BE2C (cell line): Measurements from ENCODE around the gene RAI14.

Source experiments
- DNase-seq: peaks from one replicate; pipeline ENCODE4 v3.0.0-alpha.2; 2020
- H3K27me3 ChIP-seq: fragments of 250-450 bp; sonication (Bioruptor Pico); 2 replicates; pipeline ENCODE4 v1.5.1; 2020; ENCODE audit warnings: mild to moderate bottlenecking
- H3K36me3 ChIP-seq: fragments of 250-450 bp; sonication (Bioruptor Pico); 2 replicates; pipeline ENCODE4 v1.5.1; 2020; ENCODE audit warnings: mild to moderate bottlenecking
- H3K4me1 ChIP-seq: fragments of 250-450 bp; sonication (Bioruptor Pico); 2 replicates; pipeline ENCODE4 v1.5.1; 2020
- H3K4me3 ChIP-seq: 2 replicates; pipeline ENCODE4 v1.5.1; 2011; ENCODE audit warnings: low read depth, low read length
- H3K9me3 ChIP-seq: fragments of 250-450 bp; sonication (Bioruptor Pico); 2 replicates; pipeline ENCODE4 v1.5.1; 2020
- CTCF ChIP-seq: IDR thresholded peaks from 2 replicates; pipeline ENCODE4 v1.5.1; 2012; ENCODE audit warnings: mild to moderate bottlenecking, low read depth, low read length

The RAI14 gene

GRCh38 chr5:34690301-34690700, 34.2 kb downstream of the RAI14 start:
- H3K36me3 ChIP-seq: no peaks in the 10 kb centered on the region
- no peaks in the 10 kb centered on the region for H3K4me1 ChIP-seq
- H3K27me3 ChIP-seq: no peaks in the 10 kb centered on the region; the same call in 1 of the 2 replicates
- no peak for DNase-seq
- no peak for TF ChIP-seq CTCF
- no peaks in the 10 kb centered on the region for H3K9me3 ChIP-seq
- H3K4me3 ChIP-seq: no peak overlapping the region

DNA sequence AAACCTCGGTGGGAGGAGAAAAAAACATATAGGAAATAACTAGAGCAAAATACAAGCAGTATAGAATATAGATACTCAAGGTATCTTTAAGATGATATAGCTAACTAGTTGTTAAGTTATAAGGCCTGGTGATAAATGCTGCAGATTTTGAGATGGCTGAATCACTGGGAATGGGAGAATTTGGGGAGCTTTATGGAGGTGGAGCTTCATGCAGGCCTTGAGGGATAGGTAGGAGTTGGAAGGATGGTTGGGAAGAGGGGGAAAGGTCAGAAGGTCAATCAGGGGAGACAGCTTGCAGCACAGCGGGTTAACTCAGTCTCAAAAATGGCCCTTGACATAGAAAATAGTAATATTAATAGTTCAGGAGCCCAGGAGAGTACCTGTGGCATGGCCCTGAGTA, 34.8 kb downstream of the RAI14 start:
- no peak for TF ChIP-seq CTCF
- DNase-seq: no peak
- H3K4me1 ChIP-seq: no peaks in the 10 kb centered on the region
- H3K36me3 ChIP-seq: no peaks in the 10 kb centered on the region
- no peak overlapping the region for H3K4me3 ChIP-seq
- no peaks in the 10 kb centered on the region; the same call in 1 of the 2 replicates for H3K27me3 ChIP-seq
- H3K9me3 ChIP-seq: no peaks in the 10 kb centered on the region

- no peaks in the 10 kb centered on the region for H3K36me3 ChIP-seq
These were observed 35.2 kb downstream of the RAI14 start for GRCh38 chr5:34691326-34691725.

GRCh38 chr5:34692786-34693185, 36.7 kb downstream of the RAI14 start:
- H3K27me3 ChIP-seq: no peaks in the 10 kb centered on the region; the same call in 1 of the 2 replicates
- H3K36me3 ChIP-seq: no peaks in the 10 kb centered on the region
- TF ChIP-seq CTCF: no peak
- H3K4me3 ChIP-seq: no peak overlapping the region
- no peaks in the 10 kb centered on the region for H3K4me1 ChIP-seq
- no peaks in the 10 kb centered on the region for H3K9me3 ChIP-seq
- no peak for DNase-seq

More at GRCh38 chr5:34691326-34691725, 35.2 kb downstream of the RAI14 start:
- Histone ChIP-seq H3K4me3 (no peak overlapping the region), H3K4me1 (no peaks in the 10 kb centered on the region), H3K9me3 (no peaks in the 10 kb centered on the region), H3K27me3 (no peaks in the 10 kb centered on the region; the same call in 1 of the 2 replicates)
- no peak for TF ChIP-seq CTCF
- no peak for DNase-seq

DNA sequence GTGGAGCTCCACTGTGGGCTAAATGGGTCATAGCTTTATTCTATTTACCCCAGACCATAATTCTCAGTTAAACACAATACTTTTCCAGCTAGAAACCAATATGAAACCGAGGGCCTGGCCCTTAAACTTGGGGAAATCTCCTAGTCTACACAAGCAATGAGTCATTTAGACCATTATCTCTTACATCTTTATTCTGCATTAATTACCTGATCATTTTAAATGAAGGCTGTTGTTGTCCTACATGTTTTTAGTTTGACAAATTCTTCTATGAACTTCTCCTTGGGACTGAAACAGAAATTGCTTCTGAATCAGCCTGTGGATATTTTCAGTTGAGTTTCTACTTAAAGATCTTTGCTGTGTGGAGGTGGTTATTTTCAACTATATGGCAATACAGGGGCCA, 37.9 kb downstream of the RAI14 start:
- TF ChIP-seq CTCF: no peak
- no peak for DNase-seq
- no peaks in the 10 kb centered on the region for H3K4me1 ChIP-seq
- no peaks in the 10 kb centered on the region for H3K27me3 ChIP-seq
- no peaks in the 10 kb centered on the region for H3K36me3 ChIP-seq
- no peak overlapping the region for H3K4me3 ChIP-seq
- H3K9me3 ChIP-seq: no peaks in the 10 kb centered on the region

DNA sequence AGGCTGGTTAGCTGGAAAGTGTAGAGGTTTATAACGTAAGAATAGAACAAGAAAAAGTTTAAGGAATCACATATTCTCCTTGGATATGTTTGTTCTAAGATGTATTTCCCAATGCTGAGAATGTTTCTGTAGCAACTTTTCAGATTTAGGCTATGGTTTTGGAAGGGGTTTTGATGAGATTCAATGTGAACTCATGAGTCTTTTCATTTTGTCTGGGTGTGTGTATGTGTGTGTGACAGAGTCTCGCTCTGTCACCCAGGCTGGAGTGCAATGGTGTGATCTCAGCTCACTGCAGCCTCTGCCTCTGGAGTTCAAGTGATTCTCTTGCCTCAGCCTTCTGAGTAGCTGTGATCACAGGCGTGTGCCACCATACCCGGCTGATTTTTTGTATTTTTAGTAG, 38.6 kb downstream of the RAI14 start:
- TF ChIP-seq CTCF: no peak

More for the DNA sequence above, 38.6 kb downstream of the RAI14 start:
- DNase-seq: no peak
- Histone ChIP-seq H3K4me1 (no peaks in the 10 kb centered on the region), H3K27me3 (no peaks in the 10 kb centered on the region), H3K36me3 (no peaks in the 10 kb centered on the region), H3K9me3 (no peaks in the 10 kb centered on the region), H3K4me3 (no peak overlapping the region)
